Astrocyte (in vitro differentiated cells and primary cell): Measurements from ENCODE around the gene ACVR1. TPM values are rescaled to one million over a fixed set of nuclear protein-coding genes. Genes with fewer than 3 reads are reported as not detected.
A peak's percentile ranks its signal among the peaks of the same experiment; 100 is the strongest.

Source experiments
- DNase-seq: peaks from one replicate; pipeline ENCODE4 v3.0.0-alpha.2; 2010; ENCODE audit warnings: low read depth
- FAIRE-seq: peaks from 2 replicates; lab custom pipeline; 2011; peaks lifted over from hg19 to GRCh38; lab: Jason Lieb, UNC
- H2AFZ ChIP-seq: 2 replicates; pipeline ENCODE4 v1.6.0; 2012; ENCODE audit warnings: low read depth, low read length, inconsistent platforms
- H3K27ac ChIP-seq: 2 replicates; pipeline ENCODE4 v1.5.1; 2011; ENCODE audit warnings: low read depth, low read length, inconsistent platforms
- H3K27me3 ChIP-seq: 2 replicates; pipeline ENCODE4 v1.6.0; 2011; ENCODE audit warnings: low read length, inconsistent platforms; ENCODE audit not compliant: insufficient read depth
- H3K36me3 ChIP-seq: 2 replicates; pipeline ENCODE4 v1.5.1; 2011; ENCODE audit warnings: low read length, inconsistent platforms; ENCODE audit not compliant: insufficient read depth
- H3K4me1 ChIP-seq: 2 replicates; pipeline ENCODE4 v1.5.1; 2011; ENCODE audit warnings: low read length, inconsistent platforms; ENCODE audit not compliant: insufficient read depth
- H3K4me2 ChIP-seq: 2 replicates; pipeline ENCODE4 v1.6.0; 2012; ENCODE audit warnings: low read length, inconsistent platforms
- H3K4me3 ChIP-seq: 2 replicates; pipeline ENCODE4 v1.5.1; 2011; ENCODE audit warnings: low read depth, mild to moderate bottlenecking, low read length, inconsistent platforms; ENCODE audit not compliant: insufficient read depth
- H3K79me2 ChIP-seq: 2 replicates; pipeline ENCODE4 v1.6.0; 2012; ENCODE audit warnings: mild to moderate bottlenecking, low read length, inconsistent platforms; ENCODE audit not compliant: insufficient read depth
- H3K9ac ChIP-seq: 2 replicates; pipeline ENCODE4 v1.6.0; 2012; ENCODE audit warnings: mild to moderate bottlenecking, low read length, inconsistent platforms
- H3K9me3 ChIP-seq: 2 replicates; pipeline ENCODE4 v1.5.1; 2012; ENCODE audit warnings: low read depth, mild to moderate bottlenecking, low read length, inconsistent platforms; ENCODE audit not compliant: insufficient read depth
- H4K20me1 ChIP-seq: 2 replicates; pipeline ENCODE4 v1.6.0; 2012; ENCODE audit warnings: low read length, inconsistent platforms; ENCODE audit not compliant: insufficient read depth
- H3K27ac Mint-ChIP-seq: one replicate; pipeline ENCODE4 v1.8.0; 2021; ENCODE audit warnings: mild to moderate bottlenecking, mixed read lengths; ENCODE audit not compliant: unreplicated experiment
- H3K27me3 Mint-ChIP-seq: one replicate; pipeline ENCODE4 v1.8.0; 2021; ENCODE audit warnings: low read depth, mixed read lengths; ENCODE audit not compliant: unreplicated experiment
- H3K36me3 Mint-ChIP-seq: one replicate; pipeline ENCODE4 v1.8.0; 2021; ENCODE audit warnings: low read depth, mixed read lengths; ENCODE audit not compliant: unreplicated experiment
- H3K4me1 Mint-ChIP-seq: one replicate; pipeline ENCODE4 v1.8.0; 2021; ENCODE audit warnings: low read depth, mixed read lengths; ENCODE audit not compliant: unreplicated experiment
- H3K4me3 Mint-ChIP-seq: one replicate; pipeline ENCODE4 v1.8.0; 2021; ENCODE audit warnings: mild to moderate bottlenecking, moderate library complexity, mixed read lengths; ENCODE audit not compliant: unreplicated experiment
- H3K9me3 Mint-ChIP-seq: one replicate; pipeline ENCODE4 v1.8.0; 2021; ENCODE audit warnings: mild to moderate bottlenecking, mixed read lengths; ENCODE audit not compliant: unreplicated experiment
- CTCF ChIP-seq: IDR thresholded peaks from 2 replicates; pipeline ENCODE4 v1.5.1; 2011; ENCODE audit warnings: low read depth, mild to moderate bottlenecking, inconsistent platforms, low read length, moderate library complexity; ENCODE audit not compliant: insufficient read depth
- EZH2 ChIP-seq: IDR thresholded peaks from 2 replicates; pipeline ENCODE4 v1.6.1; 2012; ENCODE audit warnings: mild to moderate bottlenecking, low read length, inconsistent platforms; ENCODE audit not compliant: insufficient read depth
- total RNA-seq: library from RNA; stranded (reverse); gene quantifications from 2 replicates; pipeline ENCODE4 v1.2.1, GENCODE V29; 2021

Gene ACVR1
- total RNA-seq, 1 donor from 2014 or later: 45.9 TPM

GRCh38 chr2:157825885-157826284 lies 50.2 kb downstream of the ACVR1 start:
- Histone ChIP-seq H2AFZ (no peak overlapping the region), H3K79me2 (peaks cover 65% of the 10 kb centered on the region), H3K4me1 (peaks cover 16% of the 10 kb centered on the region), H3K27ac (no peak overlapping the region), H4K20me1 (peaks cover 5% of the 10 kb centered on the region), H3K27me3 (no peaks in the 10 kb centered on the region), H3K4me3 (no peak overlapping the region), H3K9me3 (no peaks in the 10 kb centered on the region), H3K4me2 (no peak overlapping the region), H3K36me3 (no peaks in the 10 kb centered on the region), H3K9ac (no peak overlapping the region)
- H3K4me1 Mint-ChIP-seq: peaks cover 49% of the 10 kb centered on the region
- TF ChIP-seq CTCF (no peak), EZH2 (no peak)
- DNase-seq (no peak), FAIRE-seq (no peak)
- no peak overlapping the region for H3K4me3 Mint-ChIP-seq
- no peaks in the 10 kb centered on the region for H3K27me3 Mint-ChIP-seq
- H3K27ac Mint-ChIP-seq: peak overlapping the region; percentile 71
- peaks cover 13% of the 10 kb centered on the region for H3K36me3 Mint-ChIP-seq
- H3K9me3 Mint-ChIP-seq: no peaks in the 10 kb centered on the region

GRCh38 chr2:157822993-157823392 lies 53.1 kb downstream of the ACVR1 start:
- Mint-ChIP-seq H3K27me3 (no peaks in the 10 kb centered on the region), H3K4me3 (no peak overlapping the region), H3K36me3 (peaks cover 17% of the 10 kb centered on the region), H3K9me3 (no peaks in the 10 kb centered on the region), H3K27ac (peak overlapping the region; percentile 94), H3K4me1 (peaks cover 38% of the 10 kb centered on the region)
- Histone ChIP-seq H3K79me2 (peaks cover 66% of the 10 kb centered on the region), H3K9me3 (no peaks in the 10 kb centered on the region), H3K36me3 (no peaks in the 10 kb centered on the region), H2AFZ (no peak overlapping the region), H4K20me1 (peaks cover 14% of the 10 kb centered on the region), H3K27ac (peak overlapping the region; percentile 53), H3K9ac (peak overlapping the region; percentile 38), H3K4me1 (peaks cover 12% of the 10 kb centered on the region), H3K27me3 (no peaks in the 10 kb centered on the region), H3K4me2 (peak overlapping the region; percentile 9), H3K4me3 (no peak overlapping the region)
- FAIRE-seq (no peak), DNase-seq (peak; percentile 79)
- TF ChIP-seq CTCF: no peak
- TF ChIP-seq EZH2: no peak

GRCh38 chr2:157822533-157822932 lies 53.6 kb downstream of the ACVR1 start:
- Histone ChIP-seq H4K20me1 (peaks cover 14% of the 10 kb centered on the region), H3K79me2 (peaks cover 62% of the 10 kb centered on the region), H3K9me3 (no peaks in the 10 kb centered on the region), H3K27ac (no peak overlapping the region), H3K27me3 (no peaks in the 10 kb centered on the region), H3K9ac (no peak overlapping the region), H2AFZ (no peak overlapping the region), H3K4me3 (no peak overlapping the region), H3K4me1 (peaks cover 12% of the 10 kb centered on the region), H3K4me2 (peak overlapping the region; percentile 9), H3K36me3 (no peaks in the 10 kb centered on the region)
- Mint-ChIP-seq H3K9me3 (no peaks in the 10 kb centered on the region), H3K27ac (no peak overlapping the region), H3K27me3 (no peaks in the 10 kb centered on the region), H3K36me3 (peaks cover 17% of the 10 kb centered on the region), H3K4me1 (peaks cover 38% of the 10 kb centered on the region), H3K4me3 (no peak overlapping the region)
- no peak for TF ChIP-seq EZH2
- no peak for TF ChIP-seq CTCF
- DNase-seq (no peak), FAIRE-seq (no peak)
